Measurements from ENCODE around the gene SLFN12L. TPM values are rescaled to one million over a fixed set of nuclear protein-coding genes. Genes with fewer than 3 reads are reported as not detected.
A peak's percentile ranks its signal among the peaks of the same experiment; 100 is the strongest.

The SLFN12L gene
- total and polyA plus RNA-seq, 10 of the 15 experiments (the other 5 are each of a cell fraction or from before 2014, with no cell fraction given) = 1.0 to 21.3 (median 9.4) TPM

- TF ChIP-seq RELB (IDR thresholded peaks at IDR 0.05; ENCODE audit: low read depth) (peak; percentile 77; the same call in 1 of the 2 replicates), NFIC (IDR thresholded peaks at IDR 0.05; ENCODE audit: low read depth, low read length) (no peak), CREM (IDR thresholded peaks at IDR 0.05; ENCODE audit: low read depth) (peak; percentile 35; the same call in 1 of the 2 replicates), BHLHE40 (IDR thresholded peaks at IDR 0.05; ENCODE audit: borderline replicate concordance in 1 of 2, low read depth in 2 of 2, low read length in 1 of 2) (peak; percentile 50 to 74; a peak in 3 of 4 replicates), CHD4 (IDR thresholded peaks at IDR 0.05) (no peak), SIX5 (IDR thresholded peaks at IDR 0.05; ENCODE audit: low read depth, low read length, severe bottlenecking) (no peak), ATF7 (IDR thresholded peaks at IDR 0.05; ENCODE audit: low read depth) (peak; percentile 53; the same call in 1 of the 2 replicates), ZBTB4 (CRISPR knock-in tag; IDR thresholded peaks at IDR 0.05) (no peak), CBFB (IDR thresholded peaks at IDR 0.05; ENCODE audit: low read depth) (no peak), NR2F1 (conservative IDR thresholded peaks at IDR 0.05) (peak; percentile 69), NBN (IDR thresholded peaks at IDR 0.05) (peak; percentile 42; the same call in 1 of the 2 replicates), USF1 (IDR thresholded peaks at IDR 0.05; ENCODE audit: borderline replicate concordance, extremely low read length, insufficient read depth, low read depth, low read length) (no peak), REST (IDR thresholded peaks at IDR 0.05; ENCODE audit: low read depth, low read length) (no peak), GATAD2B (conservative IDR thresholded peaks at IDR 0.05; ENCODE audit: low read depth) (peak; percentile 67), DPF2 (IDR thresholded peaks at IDR 0.05) (peak; percentile 85), KLF5 (IDR thresholded peaks at IDR 0.05; ENCODE audit: partially characterized antibody) (no peak), YY1 (IDR thresholded peaks at IDR 0.05; ENCODE audit: low read depth, low read length) (0 out of 2 replicates have a peak, but pooled peaks have one; percentile 4), RB1 (IDR thresholded peaks at IDR 0.05; ENCODE audit: borderline replicate concordance) (peak; percentile 49; the same call in 1 of the 2 replicates), POU2F2 (IDR thresholded peaks at IDR 0.05; ENCODE audit: borderline replicate concordance, low read depth, low read length) (no peak), NFYB (IDR thresholded peaks at IDR 0.05; ENCODE audit: insufficient read depth, low read depth, low read length) (no peak), BACH1 (IDR thresholded peaks at IDR 0.05; ENCODE audit: borderline replicate concordance) (0 out of 2 replicates have a peak, but pooled peaks have one; percentile 19)
Observed at GRCh38 chr17:35449371-35449931, 88.0 kb downstream of the SLFN12L start (continued).

Measured in GM12878 (cell line).